ENCODE measurements around the gene RAD51B. TPM values are rescaled to one million over a fixed set of nuclear protein-coding genes. Genes with fewer than 3 reads are reported as not detected.
"Not testable (repeated sequence)": the region's sequence is repeated elsewhere in the genome, so short reads cannot be mapped to it uniquely, and the experiment has no call there.

RAD51B gene
- total RNA-seq, 1 experiment from 2014 or later: 13.3 TPM

DNA sequence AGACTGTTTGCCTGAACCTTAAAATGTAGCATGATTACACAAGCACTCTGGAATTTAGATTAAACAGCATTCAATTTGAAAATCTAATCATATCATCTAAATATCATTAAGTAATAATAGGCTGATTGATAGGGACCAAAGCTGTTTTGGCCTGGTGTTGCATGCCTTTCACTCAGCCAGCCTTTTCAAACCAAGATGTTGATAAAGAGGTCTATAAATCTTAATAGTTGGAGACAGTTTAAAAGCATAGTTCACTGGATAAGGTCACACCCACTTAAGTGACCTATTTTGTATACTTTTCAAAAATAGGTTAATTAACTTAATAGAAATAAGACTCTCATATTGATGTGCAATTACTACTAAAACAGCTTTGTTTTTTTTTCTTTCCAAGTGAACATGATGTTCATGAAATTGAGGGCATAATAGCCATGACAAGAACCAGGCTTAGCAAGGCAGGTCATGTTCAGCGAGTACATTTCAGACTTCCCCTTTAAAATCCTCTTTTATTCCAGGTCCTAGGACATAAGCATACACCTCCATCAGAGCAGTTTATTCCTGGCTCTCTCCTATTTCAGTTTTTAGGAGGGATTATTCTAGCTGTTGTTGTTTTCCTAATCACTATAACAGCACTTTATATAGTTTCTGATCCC is 349.0 kb downstream of the RAD51B start:
- Histone ChIP-seq H3K27ac (peak overlapping the region; percentile 27), H3K36me3 (no peaks in the 10 kb centered on the region), H3K4me3 (no peak overlapping the region), H3K27me3 (no peaks in the 10 kb centered on the region), H3K9me3 (replicated peaks) (no peaks in the 10 kb centered on the region), H3K4me1 (peaks cover 24% of the 10 kb centered on the region)
- DNase-seq: peak in 1 of 2 experiments; percentile 51

DNA sequence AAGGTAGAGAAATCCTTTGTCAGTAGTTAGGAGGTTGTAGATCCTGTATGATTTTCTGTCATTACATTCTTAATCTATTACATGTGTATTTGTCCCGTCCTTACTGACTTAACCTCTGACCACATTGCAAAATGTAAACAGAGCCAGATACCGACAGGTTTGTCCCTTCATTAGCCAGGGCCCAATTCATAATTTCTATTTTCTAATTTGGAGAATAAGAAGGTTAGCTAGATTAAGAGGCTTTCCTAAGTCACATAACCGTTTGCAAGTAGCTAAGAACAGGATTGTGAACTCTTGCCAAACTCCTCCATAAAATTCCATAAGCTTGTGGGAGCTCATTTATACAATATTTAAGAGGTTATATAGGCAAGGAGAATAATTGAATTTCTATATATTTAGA is 352.6 kb downstream of the RAD51B start:
- DNase-seq: no peak
- Histone ChIP-seq H3K27me3 (no peaks in the 10 kb centered on the region), H3K4me1 (peaks cover 22% of the 10 kb centered on the region), H3K9me3 (replicated peaks) (0 out of 2 replicates have a peak, but pooled peaks cover 3% of the 10 kb centered on the region), H3K4me3 (no peak overlapping the region), H3K36me3 (no peaks in the 10 kb centered on the region), H3K27ac (no peak overlapping the region)

DNA sequence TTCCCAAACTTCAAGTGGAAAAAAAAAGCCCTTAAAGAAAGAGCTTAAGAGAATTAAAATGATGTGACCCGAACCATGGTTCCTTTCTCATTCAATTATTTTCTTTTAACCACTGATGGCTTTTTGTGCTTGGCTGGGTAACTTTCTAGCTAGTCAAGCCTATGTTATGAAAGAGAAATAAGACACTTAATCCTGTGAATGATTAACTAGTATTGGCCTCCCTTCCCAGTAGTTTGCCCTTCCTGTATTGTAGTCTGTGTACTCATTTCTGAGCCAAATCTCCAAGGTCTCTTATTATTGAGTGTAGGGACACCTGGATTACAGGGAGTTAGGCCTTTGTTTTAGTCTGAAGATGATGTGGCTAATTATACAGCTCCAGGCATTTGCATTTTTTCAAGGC is 353.0 kb downstream of the RAD51B start:
- Histone ChIP-seq H3K4me1 (peaks cover 18% of the 10 kb centered on the region), H3K36me3 (no peaks in the 10 kb centered on the region), H3K27ac (no peak overlapping the region), H3K27me3 (no peaks in the 10 kb centered on the region), H3K9me3 (replicated peaks) (0 out of 2 replicates have a peak, but pooled peaks cover 3% of the 10 kb centered on the region), H3K4me3 (no peak overlapping the region)
- no peak for DNase-seq

DNA sequence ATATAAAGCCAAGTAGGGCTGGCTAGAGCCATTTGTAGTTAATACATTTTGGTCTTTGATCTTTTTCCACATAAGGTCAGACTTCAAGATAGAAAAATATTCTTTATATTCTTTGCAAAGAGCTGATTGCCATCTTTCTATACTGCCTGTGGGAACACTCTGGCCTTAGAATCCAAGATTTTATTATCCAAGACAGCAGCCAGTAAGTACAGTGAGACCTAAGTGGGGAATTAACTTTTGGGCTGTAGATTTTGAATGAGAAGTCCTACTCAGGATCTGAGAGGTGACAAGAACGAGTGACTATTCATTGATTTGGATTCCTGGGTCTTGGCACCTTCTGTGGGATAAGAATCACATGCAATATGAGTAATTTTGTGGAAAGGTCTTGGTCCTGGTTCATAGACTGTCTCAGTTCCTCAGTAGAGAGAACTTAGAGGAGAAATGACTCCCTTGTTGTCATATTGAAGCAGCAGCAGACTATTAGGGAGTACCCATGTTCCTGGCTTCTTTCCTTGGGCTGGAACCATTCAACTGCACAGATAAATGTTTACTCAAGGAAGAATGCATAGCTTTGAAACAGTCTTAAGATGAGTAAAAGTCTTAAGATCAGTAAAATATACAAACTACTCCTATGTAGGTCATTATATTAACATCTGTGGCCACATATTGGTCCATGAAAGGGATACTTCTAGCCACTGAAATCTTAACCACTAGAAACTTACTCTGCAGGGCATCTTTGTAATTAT is 353.8 kb downstream of the RAD51B start:
- H3K4me1 ChIP-seq: peaks cover 20% of the 10 kb centered on the region
- no peaks in the 10 kb centered on the region for H3K27me3 ChIP-seq
- DNase-seq: no peak
- H3K36me3 ChIP-seq: no peaks in the 10 kb centered on the region
- H3K4me3 ChIP-seq: no peak overlapping the region
- no peak overlapping the region for H3K27ac ChIP-seq
- H3K9me3 ChIP-seq (replicated peaks): 0 out of 2 replicates have a peak, but pooled peaks cover 3% of the 10 kb centered on the region

DNA sequence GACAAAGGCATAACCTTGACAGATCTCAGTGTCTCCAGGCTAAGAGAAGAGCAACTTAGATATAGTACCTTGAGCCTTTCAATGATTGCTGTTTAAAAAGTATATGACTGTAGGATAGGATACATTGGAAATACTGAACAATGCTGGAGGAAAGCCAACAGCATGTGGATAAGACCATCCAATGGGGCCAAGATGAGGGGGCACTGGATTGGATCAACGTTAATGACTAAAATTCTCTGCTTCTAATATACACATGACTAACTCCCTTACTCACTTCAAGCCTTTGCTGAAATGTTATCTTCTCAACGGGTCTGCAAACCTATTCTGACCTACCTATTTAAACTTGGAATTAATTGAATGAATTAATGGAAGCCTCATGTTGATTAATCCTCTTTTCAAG is 354.9 kb downstream of the RAD51B start:
- H3K4me1 ChIP-seq: peaks cover 20% of the 10 kb centered on the region
- no peak overlapping the region for H3K4me3 ChIP-seq
- 0 out of 2 replicates have a peak, but pooled peaks cover 3% of the 10 kb centered on the region for H3K9me3 ChIP-seq (replicated peaks)
- H3K27ac ChIP-seq: no peak overlapping the region
- H3K36me3 ChIP-seq: no peaks in the 10 kb centered on the region
- no peak for DNase-seq
- H3K27me3 ChIP-seq: no peaks in the 10 kb centered on the region

DNA sequence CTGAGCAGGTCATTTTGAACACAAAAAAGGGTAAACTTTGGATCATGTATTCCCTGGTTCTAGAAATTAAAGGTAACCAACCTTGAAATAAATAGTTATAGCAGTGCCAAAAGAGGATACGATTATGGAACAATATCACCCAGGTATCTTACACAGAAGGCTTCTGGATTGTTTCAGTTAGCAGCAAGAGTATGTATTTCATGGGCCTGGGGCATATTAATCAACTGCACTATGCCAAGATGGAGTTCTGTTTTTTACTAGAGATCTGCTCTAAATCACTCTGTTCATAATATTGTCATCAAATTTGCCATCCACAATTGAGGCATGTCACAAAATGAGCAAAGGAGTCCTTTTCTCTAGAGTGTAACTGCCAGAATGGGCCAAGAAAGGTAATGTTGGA is 357.1 kb downstream of the RAD51B start:
- Histone ChIP-seq H3K4me1 (peaks cover 34% of the 10 kb centered on the region), H3K9me3 (replicated peaks) (0 out of 2 replicates have a peak, but pooled peaks cover 3% of the 10 kb centered on the region), H3K4me3 (no peak overlapping the region), H3K36me3 (no peaks in the 10 kb centered on the region), H3K27me3 (no peaks in the 10 kb centered on the region), H3K27ac (no peak overlapping the region)
- DNase-seq: no peak

DNA sequence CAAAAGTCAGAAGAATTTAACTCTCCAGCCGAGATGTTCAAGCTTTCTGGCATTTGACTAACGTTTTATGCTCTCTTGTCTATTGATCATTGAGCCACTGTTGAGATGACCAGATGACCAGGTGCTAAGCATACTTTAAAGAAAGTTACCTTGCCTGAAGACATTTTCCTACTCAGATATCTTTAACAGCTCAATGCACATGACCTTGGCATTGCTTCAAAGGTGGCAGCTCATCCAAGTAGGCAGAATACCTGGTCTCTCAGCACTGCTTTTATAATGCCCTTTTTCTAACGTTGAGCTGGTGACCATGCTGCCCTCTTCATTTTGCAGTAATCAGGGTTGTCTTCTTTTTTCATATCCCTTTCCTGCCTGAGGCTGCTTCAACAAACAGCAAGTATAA is 358.1 kb downstream of the RAD51B start:
- H3K27me3 ChIP-seq: no peaks in the 10 kb centered on the region
- H3K4me3 ChIP-seq: no peak overlapping the region
- no peaks in the 10 kb centered on the region for H3K36me3 ChIP-seq
- DNase-seq: no peak
- H3K27ac ChIP-seq: peak overlapping the region; percentile 63; the same call in 1 of the 2 replicates
- 0 out of 2 replicates have a peak, but pooled peaks cover 3% of the 10 kb centered on the region for H3K9me3 ChIP-seq (replicated peaks)
- H3K4me1 ChIP-seq: peaks cover 38% of the 10 kb centered on the region

DNA sequence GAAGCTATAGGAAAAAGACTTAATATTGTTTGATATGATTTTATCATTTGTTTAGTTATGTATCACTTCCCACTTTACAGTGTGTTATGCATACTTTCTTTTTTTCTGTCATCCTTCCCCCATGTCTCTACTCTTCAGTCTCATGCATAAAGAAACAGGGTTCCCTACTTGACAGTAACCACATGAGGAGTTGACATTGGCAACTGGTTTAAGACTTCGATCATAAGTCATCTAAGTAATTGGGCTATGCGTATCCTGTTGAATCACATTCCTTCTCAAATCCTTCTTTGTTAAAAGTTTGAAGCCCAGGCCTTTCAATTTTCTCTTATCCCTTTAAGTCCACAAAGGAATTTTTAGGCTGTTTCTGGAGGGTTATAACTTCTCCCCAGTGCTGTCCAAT is 358.7 kb downstream of the RAD51B start:
- H3K4me3 ChIP-seq: no peak overlapping the region
- H3K36me3 ChIP-seq: no peaks in the 10 kb centered on the region
- peaks cover 38% of the 10 kb centered on the region for H3K4me1 ChIP-seq
- H3K27me3 ChIP-seq: no peaks in the 10 kb centered on the region
- no peak for DNase-seq
- H3K9me3 ChIP-seq (replicated peaks): 0 out of 2 replicates have a peak, but pooled peaks cover 3% of the 10 kb centered on the region
- H3K27ac ChIP-seq: peak overlapping the region; percentile 63

DNA sequence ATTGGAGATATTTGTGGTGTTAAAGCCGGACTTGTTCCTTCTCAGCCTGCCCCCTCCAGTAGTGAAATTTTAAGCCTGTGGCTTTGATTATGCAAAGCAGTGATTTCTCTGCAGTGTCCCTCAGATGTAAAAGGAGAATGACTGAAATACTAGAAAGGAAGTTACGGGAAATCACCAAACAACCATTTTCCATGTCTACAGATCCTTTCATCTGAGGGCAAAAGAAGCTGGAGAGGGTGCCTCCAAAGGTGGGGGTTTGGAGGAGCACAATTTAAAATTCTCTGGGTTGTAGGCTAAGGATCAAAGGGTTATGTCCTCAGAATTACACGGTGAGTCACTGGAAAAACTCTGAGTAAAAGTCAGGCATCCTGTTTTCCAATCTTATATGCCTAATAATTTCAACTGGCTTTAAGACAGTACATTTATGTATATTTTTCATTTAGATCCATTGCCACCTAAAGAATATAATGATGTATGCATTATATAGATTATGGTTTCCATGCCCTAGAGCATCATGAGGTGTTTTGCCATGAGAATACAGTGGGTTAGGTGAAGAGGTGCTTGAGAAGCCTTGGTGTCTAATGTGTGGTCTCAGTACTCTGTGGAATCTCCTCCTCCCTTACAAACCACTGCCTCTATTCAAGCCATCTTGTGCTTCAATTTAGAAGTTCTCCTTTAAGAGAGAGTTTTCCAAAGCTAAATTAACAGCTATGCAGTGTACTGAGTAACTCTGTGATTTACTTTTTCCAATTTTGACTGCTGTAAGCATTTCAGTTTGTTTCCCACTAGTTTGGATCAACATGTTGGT is 362.1 kb downstream of the RAD51B start:
- peaks cover 38% of the 10 kb centered on the region for H3K4me1 ChIP-seq
- 0 out of 2 replicates have a peak, but pooled peaks cover 2% of the 10 kb centered on the region for H3K9me3 ChIP-seq (replicated peaks)
- no peaks in the 10 kb centered on the region for H3K27me3 ChIP-seq
- no peak overlapping the region; the same call in 1 of the 2 replicates for H3K27ac ChIP-seq
- no peak overlapping the region for H3K4me3 ChIP-seq
- DNase-seq: no peak
- no peaks in the 10 kb centered on the region for H3K36me3 ChIP-seq

DNA sequence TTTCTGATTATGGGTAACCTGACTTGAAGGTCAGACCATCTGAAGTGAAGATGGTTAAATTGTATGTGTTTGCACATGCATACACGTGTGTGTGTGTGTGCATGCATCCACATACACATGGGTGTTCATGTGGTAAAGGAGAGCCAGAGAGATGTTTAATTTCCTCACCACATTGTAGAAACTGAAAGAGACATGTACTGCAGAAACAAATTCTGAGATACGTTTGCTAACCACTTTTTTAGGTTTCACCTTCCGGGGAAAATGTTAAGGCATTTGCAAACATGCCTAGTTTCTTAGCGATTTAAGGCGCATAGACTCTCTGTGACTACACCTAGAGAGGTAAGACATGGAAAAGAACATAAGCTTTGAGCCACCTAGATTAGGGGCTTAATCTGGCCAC is 362.9 kb downstream of the RAD51B start:
- H3K36me3 ChIP-seq: no peaks in the 10 kb centered on the region
- H3K4me1 ChIP-seq: peaks cover 38% of the 10 kb centered on the region
- DNase-seq: no peak
- no peak overlapping the region for H3K4me3 ChIP-seq
- H3K27ac ChIP-seq: no peak overlapping the region
- no peaks in the 10 kb centered on the region for H3K27me3 ChIP-seq
- 0 out of 2 replicates have a peak, but pooled peaks cover 4% of the 10 kb centered on the region for H3K9me3 ChIP-seq (replicated peaks)

DNA sequence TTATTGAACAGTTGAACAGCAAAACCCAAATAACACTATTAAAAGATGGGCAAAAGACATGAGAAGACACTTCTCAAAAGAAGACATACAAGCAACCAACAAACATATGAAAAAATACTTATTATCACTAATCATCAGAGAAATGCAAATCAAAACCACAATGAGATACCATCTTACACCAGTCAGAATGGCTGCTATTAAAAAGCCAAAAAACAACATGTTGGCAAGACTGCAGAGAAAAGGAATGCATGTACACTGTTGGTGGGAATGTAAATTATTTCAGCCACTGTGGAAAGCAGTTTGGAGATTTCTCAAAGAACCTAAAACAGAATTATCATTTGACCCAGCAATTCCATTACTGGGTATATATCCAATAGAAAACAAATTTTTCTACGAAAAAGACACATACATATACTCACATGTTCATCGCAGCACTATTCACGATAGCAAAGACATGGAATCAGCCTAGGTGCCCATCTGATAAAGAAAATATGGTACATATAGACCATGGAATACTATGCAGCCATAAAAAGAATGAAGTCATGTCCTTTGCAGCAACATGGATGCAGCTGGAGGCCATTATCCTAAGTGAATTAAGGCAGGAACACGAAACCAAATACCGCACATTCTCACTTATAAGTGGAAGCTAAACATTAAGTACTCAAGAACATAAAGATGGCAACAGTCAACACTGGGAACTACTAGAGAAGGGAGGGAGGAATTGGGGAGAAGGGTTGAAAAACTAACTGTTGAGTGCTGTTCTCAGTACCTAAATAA is 367.1 kb downstream of the RAD51B start:
- H3K36me3 ChIP-seq; H3K4me3 ChIP-seq; H3K27ac ChIP-seq; H3K9me3 ChIP-seq (replicated peaks); DNase-seq; H3K27me3 ChIP-seq: not testable (repeated sequence)
- H3K4me1 ChIP-seq: peaks cover 23% of the 10 kb centered on the region

DNA sequence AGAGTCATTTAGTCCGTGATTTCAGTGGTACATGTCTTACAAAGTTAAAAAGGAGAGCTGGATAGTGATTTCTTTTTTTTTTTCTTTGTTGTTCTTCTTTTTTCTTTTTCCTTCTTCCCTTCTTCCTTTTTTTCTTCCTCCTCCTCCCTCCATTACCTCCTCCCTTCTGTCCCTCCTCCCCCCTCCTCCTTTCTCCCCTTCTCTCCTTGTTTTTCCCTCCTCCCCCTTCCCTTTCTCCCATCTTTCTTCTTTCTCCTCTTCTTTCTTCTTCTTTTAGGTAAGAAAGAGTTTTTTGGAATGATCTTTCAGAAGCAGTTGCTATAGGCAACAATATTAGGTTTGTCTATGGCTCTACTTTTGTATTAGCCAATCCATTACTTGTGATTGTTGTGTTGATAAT is 368.6 kb downstream of the RAD51B start:
- no peaks in the 10 kb centered on the region for H3K36me3 ChIP-seq
- H3K27ac ChIP-seq: no peak overlapping the region
- DNase-seq: no peak
- peaks cover 31% of the 10 kb centered on the region for H3K4me1 ChIP-seq
- H3K4me3 ChIP-seq: no peak overlapping the region
- H3K27me3 ChIP-seq: no peaks in the 10 kb centered on the region
- 0 out of 2 replicates have a peak, but pooled peaks cover 4% of the 10 kb centered on the region for H3K9me3 ChIP-seq (replicated peaks)

DNA sequence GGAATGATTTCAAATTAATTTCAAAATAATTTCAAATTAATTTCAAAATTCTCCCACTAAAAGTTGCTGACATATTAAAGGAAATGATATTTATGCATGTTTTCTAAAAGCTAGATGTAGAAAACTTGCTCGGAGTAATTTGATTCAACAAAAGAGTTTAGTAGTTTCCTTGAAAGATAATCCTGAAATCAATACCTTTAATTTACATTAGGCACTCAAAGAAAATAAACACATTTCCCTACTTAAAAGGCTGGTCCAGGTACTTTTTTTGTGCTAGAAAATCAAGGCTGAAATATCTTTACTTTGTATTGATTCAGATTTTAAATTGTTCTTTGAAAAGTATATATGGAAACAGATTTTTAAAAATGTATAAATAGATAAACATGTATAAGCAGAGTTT is 370.5 kb downstream of the RAD51B start:
- Histone ChIP-seq H3K4me1 (peaks cover 49% of the 10 kb centered on the region), H3K27me3 (no peaks in the 10 kb centered on the region), H3K4me3 (no peak overlapping the region), H3K9me3 (replicated peaks) (0 out of 2 replicates have a peak, but pooled peaks cover 4% of the 10 kb centered on the region), H3K36me3 (no peaks in the 10 kb centered on the region), H3K27ac (no peak overlapping the region; the same call in 1 of the 2 replicates)
- no peak for DNase-seq

All from SJCRH30 (cell line).